ENCODE data around the gene CELF5. TPM values are rescaled to one million over a fixed set of nuclear protein-coding genes. Genes with fewer than 3 reads are reported as not detected.

The CELF5 gene
- total and polyA plus RNA-seq, 9 of the 15 experiments (the other 6 are each of a cell fraction or from before 2014, with no cell fraction given), result 0.01 to 0.56 (median 0.22) TPM

- in situ Hi-C loops (cut with MboI), result loop anchor here (10.0 kb wide), 1 partner anchor 409 kb away; the partner anchor contains the start of genes PIP5K1C and TJP3
Measured at GRCh38 chr19:3295581-3295980, 71.1 kb downstream of the CELF5 start.

GRCh38 chr19:3296034-3296433, 71.6 kb downstream of the CELF5 start:
- DNase-seq (ENCODE audit: extremely low read depth in 1 of 4, low spot score in 3 of 4) (no peak), ATAC-seq (no peak), FAIRE-seq (no peak)
- H3K4me3 ChIP-seq, result no peak overlapping the region
- no peak overlapping the region for H3K27ac ChIP-seq (ENCODE audit: extremely low read depth, low read depth, low read length)
- H3K27me3 ChIP-seq (ENCODE audit: control insufficient read depth in 2 of 2, insufficient read depth in 2 of 2, low read length in 2 of 2), result peaks cover 9 to 29% of the 10 kb centered on the region in 2 experiments
- 32% methylated on average over 7 of the region's 9 CpGs for WGBS (ENCODE audit: insufficient coverage, low coverage, missing lambda C conversion rate)
- H4K20me1 ChIP-seq (replicated peaks; ENCODE audit: control insufficient read depth, insufficient read depth, low read length), result peaks cover 4% of the 10 kb centered on the region; the same call in 1 of the 2 replicates
- no peak overlapping the region for H2AFZ ChIP-seq (ENCODE audit: low read depth, low read length)
- TF ChIP-seq NELFE (IDR thresholded peaks at IDR 0.05; ENCODE audit: insufficient read depth, insufficient read length), result no peak
- peak; percentile 21; the same call in 1 of the 2 replicates for TF ChIP-seq VEZF1 (CRISPR knock-in tag; IDR thresholded peaks at IDR 0.05)
- peaks cover 0 to 12% of the 10 kb centered on the region in 2 experiments; a peak in 2 of 5 replicates for H3K4me1 ChIP-seq (replicated peaks in 1 of 2; ENCODE audit: control insufficient read depth in 2 of 2, insufficient read depth in 2 of 2, low read length in 2 of 2)
- no peaks in the 10 kb centered on the region for H3K79me2 ChIP-seq (ENCODE audit: control insufficient read depth, insufficient read depth, low read length)
- H3K9ac ChIP-seq (ENCODE audit: insufficient read depth in 1 of 2, low read depth in 2 of 2, low read length in 2 of 2), result no peak overlapping the region
- ChIA-PET CTCF (ENCODE audit: low intra/inter-chr PET ratio) (interaction anchor here (0.6 to 1.3 kb wide), 2 partner anchors 12 to 428 kb away, joined by 3 read pairs; no protein-coding TSS in a partner anchor), POLR2A (no interaction called here)
- no TSS peak for BruUV-seq (replicated peaks)
- in situ Hi-C loops (cut with MboI), result loop anchor here (10.0 kb wide), 1 partner anchor 409 kb away; the partner anchor contains the start of genes PIP5K1C and TJP3
- H3K4me2 ChIP-seq (ENCODE audit: insufficient read depth, low read length), result no peak overlapping the region
- intact Hi-C loops (cut with micrococcal nuclease), result no loop called here
- no peaks in the 10 kb centered on the region for H3K9me3 ChIP-seq (replicated peaks; ENCODE audit: control insufficient read depth, insufficient read depth, low read depth, low read length)
- H3K9me1 ChIP-seq (ENCODE audit: control insufficient read depth, insufficient read depth, low read length), result no peaks in the 10 kb centered on the region
- no peaks in the 10 kb centered on the region for H3K36me3 ChIP-seq (ENCODE audit: control insufficient read depth, insufficient read depth, low read length)

More at GRCh38 chr19:3295581-3295980, 71.1 kb downstream of the CELF5 start:
- H3K4me3 ChIP-seq, result no peak overlapping the region
- peaks cover 0 to 12% of the 10 kb centered on the region in 2 experiments; a peak in 2 of 5 replicates for H3K4me1 ChIP-seq (replicated peaks in 1 of 2; ENCODE audit: control insufficient read depth in 2 of 2, insufficient read depth in 2 of 2, low read length in 2 of 2)
- DNase-seq (ENCODE audit: extremely low read depth in 1 of 4, low spot score in 3 of 4) (no peak), ATAC-seq (no peak), FAIRE-seq (no peak)
- H3K9me3 ChIP-seq (replicated peaks; ENCODE audit: control insufficient read depth, insufficient read depth, low read depth, low read length), result no peaks in the 10 kb centered on the region
- peaks cover 12 to 29% of the 10 kb centered on the region in 2 experiments for H3K27me3 ChIP-seq (ENCODE audit: control insufficient read depth in 2 of 2, insufficient read depth in 2 of 2, low read length in 2 of 2)
- no peaks in the 10 kb centered on the region for H3K79me2 ChIP-seq (ENCODE audit: control insufficient read depth, insufficient read depth, low read length)
- CTCF ChIA-PET (ENCODE audit: low intra/inter-chr PET ratio), result interaction anchor here (1.3 kb wide), 1 partner anchor 12 kb away, joined by 3 read pairs; no protein-coding TSS in a partner anchor
- POLR2A ChIA-PET, result no interaction called here
- 37% methylated on average over 5 of the region's 14 CpGs for WGBS (ENCODE audit: insufficient coverage, low coverage, missing lambda C conversion rate)
- intact Hi-C loops (cut with micrococcal nuclease), result no loop called here
- H2AFZ ChIP-seq (ENCODE audit: low read depth, low read length), result no peak overlapping the region
- no peak overlapping the region for H3K27ac ChIP-seq (ENCODE audit: extremely low read depth, low read depth, low read length)
- H3K9ac ChIP-seq (ENCODE audit: insufficient read depth in 1 of 2, low read depth in 2 of 2, low read length in 2 of 2), result no peak overlapping the region
- peaks cover 4% of the 10 kb centered on the region; the same call in 1 of the 2 replicates for H4K20me1 ChIP-seq (replicated peaks; ENCODE audit: control insufficient read depth, insufficient read depth, low read length)
- TF ChIP-seq ZNF740 (CRISPR knock-in tag; IDR thresholded peaks at IDR 0.05) (peak; percentile 57; the same call in 1 of the 2 replicates), ZNF740 (tag; IDR thresholded peaks at IDR 0.05) (no peak), TBP (optimal IDR thresholded peaks at IDR 0.05; ENCODE audit: low read depth, low read length) (no peak)
- no TSS peak for BruUV-seq (replicated peaks)
- no peaks in the 10 kb centered on the region for H3K36me3 ChIP-seq (ENCODE audit: control insufficient read depth, insufficient read depth, low read length)
- H3K9me1 ChIP-seq (ENCODE audit: control insufficient read depth, insufficient read depth, low read length), result no peaks in the 10 kb centered on the region
- H3K4me2 ChIP-seq (ENCODE audit: insufficient read depth, low read length), result no peak overlapping the region

Measured in K562 (cell line).